BE2C (cell line): Measurements from ENCODE around the gene ZNF253.
A peak's percentile ranks its signal among the peaks of the same experiment; 100 is the strongest.
"Not testable (repeated sequence)": the region's sequence is repeated elsewhere in the genome, so short reads cannot be mapped to it uniquely, and the experiment has no call there.

Source experiments
- DNase-seq: peaks from one replicate; pipeline ENCODE4 v3.0.0-alpha.2; 2020
- H3K27me3 ChIP-seq: fragments of 250-450 bp; sonication (Bioruptor Pico); 2 replicates; pipeline ENCODE4 v1.5.1; 2020; ENCODE audit warnings: mild to moderate bottlenecking
- H3K36me3 ChIP-seq: fragments of 250-450 bp; sonication (Bioruptor Pico); 2 replicates; pipeline ENCODE4 v1.5.1; 2020; ENCODE audit warnings: mild to moderate bottlenecking
- H3K4me1 ChIP-seq: fragments of 250-450 bp; sonication (Bioruptor Pico); 2 replicates; pipeline ENCODE4 v1.5.1; 2020
- H3K4me3 ChIP-seq: 2 replicates; pipeline ENCODE4 v1.5.1; 2011; ENCODE audit warnings: low read depth, low read length
- H3K9me3 ChIP-seq: fragments of 250-450 bp; sonication (Bioruptor Pico); 2 replicates; pipeline ENCODE4 v1.5.1; 2020
- CTCF ChIP-seq: IDR thresholded peaks from 2 replicates; pipeline ENCODE4 v1.5.1; 2012; ENCODE audit warnings: mild to moderate bottlenecking, low read depth, low read length

Gene ZNF253

GRCh38 chr19:19860756-19861390 is 4.8 kb upstream of the ZNF253 start:
- TF ChIP-seq CTCF: no peak
- Histone ChIP-seq H3K9me3 (peaks cover 3% of the 10 kb centered on the region; the same call in 1 of the 2 replicates), H3K36me3 (no peaks in the 10 kb centered on the region), H3K4me3 (no peak overlapping the region), H3K4me1 (no peaks in the 10 kb centered on the region), H3K27me3 (no peaks in the 10 kb centered on the region)
- no peak for DNase-seq

- no peaks in the 10 kb centered on the region for H3K27me3 ChIP-seq
- peaks cover 3% of the 10 kb centered on the region; the same call in 1 of the 2 replicates for H3K9me3 ChIP-seq
- peaks cover 15% of the 10 kb centered on the region for H3K36me3 ChIP-seq
- peak; percentile 17 for DNase-seq
- H3K4me1 ChIP-seq: no peaks in the 10 kb centered on the region
- H3K4me3 ChIP-seq: peak overlapping the region; percentile 99
- TF ChIP-seq CTCF: no peak
These were observed 1.0 kb downstream of the ZNF253 start for GRCh38 chr19:19866611-19867248.

- not testable (repeated sequence) for H3K27me3 ChIP-seq, DNase-seq, H3K4me1 ChIP-seq, H3K9me3 ChIP-seq, H3K4me3 ChIP-seq
- H3K36me3 ChIP-seq: peaks cover 35% of the 10 kb centered on the region
These were observed 4.4 kb downstream of the ZNF253 start for GRCh38 chr19:19870086-19870485.

GRCh38 chr19:19871932-19872331 is 6.2 kb downstream of the ZNF253 start:
- Histone ChIP-seq H3K27me3 (no peaks in the 10 kb centered on the region), H3K9me3 (peaks cover 4% of the 10 kb centered on the region; the same call in 1 of the 2 replicates), H3K4me1 (no peaks in the 10 kb centered on the region), H3K4me3 (no peak overlapping the region), H3K36me3 (peaks cover 39% of the 10 kb centered on the region)
- no peak for DNase-seq
- no peak for TF ChIP-seq CTCF

- no peaks in the 10 kb centered on the region for H3K27me3 ChIP-seq
- H3K4me1 ChIP-seq: no peaks in the 10 kb centered on the region
- DNase-seq: no peak
- TF ChIP-seq CTCF: no peak
- H3K4me3 ChIP-seq: no peak overlapping the region
- H3K36me3 ChIP-seq: peaks cover 41% of the 10 kb centered on the region
- peaks cover 4% of the 10 kb centered on the region; the same call in 1 of the 2 replicates for H3K9me3 ChIP-seq
These were observed 7.7 kb downstream of the ZNF253 start for GRCh38 chr19:19873381-19873780.

- no peak overlapping the region for H3K4me3 ChIP-seq
- H3K4me1 ChIP-seq: no peaks in the 10 kb centered on the region
- no peak for TF ChIP-seq CTCF
- DNase-seq: no peak
- peaks cover 4% of the 10 kb centered on the region; the same call in 1 of the 2 replicates for H3K9me3 ChIP-seq
- no peaks in the 10 kb centered on the region for H3K27me3 ChIP-seq
- peaks cover 73% of the 10 kb centered on the region for H3K36me3 ChIP-seq
These were observed 12.0 kb downstream of the ZNF253 start for GRCh38 chr19:19877724-19878123.
